Endothelial cell of umbilical vein (primary cell): ENCODE measurements around the gene EED.

Experiments
- CTCF ChIP-seq, 2 donors: IDR thresholded peaks; 1 replicate in 1 of 2; 2 replicates in 1 of 2; pipeline ENCODE4 v1.5.1; 2011; ENCODE audit warnings: low read length in 2 of 2, mild to moderate bottlenecking in 2 of 2, moderate library complexity in 2 of 2, control low read depth in 1 of 2, inconsistent platforms in 1 of 2, low read depth in 1 of 2; ENCODE audit not compliant: insufficient read depth in 1 of 2; ENCODE audit errors: extremely low read depth in 1 of 2
- EZH2 ChIP-seq: IDR thresholded peaks from 2 replicates; pipeline ENCODE4 v1.6.1; 2012; ENCODE audit warnings: borderline replicate concordance, low read depth, mild to moderate bottlenecking, moderate library complexity, low read length, inconsistent platforms; ENCODE audit not compliant: severe bottlenecking
- MAX ChIP-seq: IDR thresholded peaks from 2 replicates; pipeline ENCODE4 v1.6.1; 2011; ENCODE audit not compliant: insufficient read depth, insufficient read length
- POLR2A ChIP-seq: IDR thresholded peaks from 2 replicates; pipeline ENCODE4 v1.6.1; 2012; ENCODE audit warnings: low read depth, mild to moderate bottlenecking, control low read depth, low read length
- POLR2AphosphoS5 ChIP-seq: IDR thresholded peaks from 2 replicates; pipeline ENCODE4 v1.6.1; 2012; ENCODE audit warnings: low read depth, mild to moderate bottlenecking, control low read depth, low read length, moderate library complexity; ENCODE audit not compliant: insufficient read depth

GRCh38 chr11:86205421-86206336 is 38.9 kb upstream of the EED start:
- no peak for TF ChIP-seq POLR2AphosphoS5
- no peak for TF ChIP-seq POLR2A
- no peak for TF ChIP-seq CTCF (IDR thresholded peaks at IDR 0.05; ENCODE audit: extremely low read depth in 1 of 2, insufficient read depth in 1 of 2, low read depth in 1 of 2, low read length in 2 of 2)
- no peak for TF ChIP-seq EZH2
- no peak for TF ChIP-seq MAX
